ENCODE data around the gene GRM1. TPM values are rescaled to one million over a fixed set of nuclear protein-coding genes. Genes with fewer than 3 reads are reported as not detected.

Gene GRM1
- polyA plus RNA-seq, 1 experiment = 0.02 TPM

- TF ChIP-seq, protein P1, sequence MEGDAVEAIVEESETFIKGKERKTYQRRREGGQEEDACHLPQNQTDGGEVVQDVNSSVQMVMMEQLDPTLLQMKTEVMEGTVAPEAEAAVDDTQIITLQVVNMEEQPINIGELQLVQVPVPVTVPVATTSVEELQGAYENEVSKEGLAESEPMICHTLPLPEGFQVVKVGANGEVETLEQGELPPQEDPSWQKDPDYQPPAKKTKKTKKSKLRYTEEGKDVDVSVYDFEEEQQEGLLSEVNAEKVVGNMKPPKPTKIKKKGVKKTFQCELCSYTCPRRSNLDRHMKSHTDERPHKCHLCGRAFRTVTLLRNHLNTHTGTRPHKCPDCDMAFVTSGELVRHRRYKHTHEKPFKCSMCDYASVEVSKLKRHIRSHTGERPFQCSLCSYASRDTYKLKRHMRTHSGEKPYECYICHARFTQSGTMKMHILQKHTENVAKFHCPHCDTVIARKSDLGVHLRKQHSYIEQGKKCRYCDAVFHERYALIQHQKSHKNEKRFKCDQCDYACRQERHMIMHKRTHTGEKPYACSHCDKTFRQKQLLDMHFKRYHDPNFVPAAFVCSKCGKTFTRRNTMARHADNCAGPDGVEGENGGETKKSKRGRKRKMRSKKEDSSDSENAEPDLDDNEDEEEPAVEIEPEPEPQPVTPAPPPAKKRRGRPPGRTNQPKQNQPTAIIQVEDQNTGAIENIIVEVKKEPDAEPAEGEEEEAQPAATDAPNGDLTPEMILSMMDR (IDR thresholded peaks at IDR 0.05; ENCODE audit: insufficient read depth, low read depth, low read length) = no peak
- CTCF ChIA-PET = interaction anchor here (1.6 kb wide), 1 partner anchor 10 kb away, joined by 3 read pairs; no protein-coding TSS in a partner anchor
- no peaks in the 10 kb centered on the region for H3K36me3 ChIP-seq (ENCODE audit: control insufficient read depth, insufficient read depth, low read length)
- DNase-seq (ENCODE audit: low read depth) = no peak
- POLR2A ChIA-PET = no interaction called here
- no peak overlapping the region for H3K4me3 ChIP-seq (ENCODE audit: low read depth, low read length)
- no peaks in the 10 kb centered on the region for H3K27me3 ChIP-seq (ENCODE audit: control insufficient read depth, insufficient read depth, low read length)
Observed at GRCh38 chr6:146290589-146290901, 261.7 kb downstream of the GRM1 start.

DNA sequence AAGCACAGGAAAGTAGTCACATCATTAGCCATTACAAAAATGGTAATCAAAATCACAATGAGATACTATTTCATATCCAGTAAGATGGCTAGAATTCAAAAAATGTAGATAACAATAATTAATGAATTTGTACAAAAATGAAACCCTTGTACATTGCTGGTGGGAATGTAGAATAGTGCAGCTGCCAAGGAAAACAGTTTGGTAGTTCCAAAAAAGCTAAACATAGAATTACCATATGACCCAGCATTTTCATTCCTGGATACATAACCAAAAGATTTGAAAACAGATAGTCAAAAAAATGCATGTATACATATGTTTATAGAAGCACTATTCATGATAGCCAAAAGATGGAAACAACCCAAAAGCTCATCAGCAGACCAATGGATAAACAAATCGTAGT lies 263.6 kb downstream of the GRM1 start:
- POLR2A ChIA-PET = no interaction called here
- no peaks in the 10 kb centered on the region for H3K27me3 ChIP-seq (ENCODE audit: control insufficient read depth, insufficient read depth, low read length)
- H3K36me3 ChIP-seq (ENCODE audit: control insufficient read depth, insufficient read depth, low read length) = no peaks in the 10 kb centered on the region
- H3K4me3 ChIP-seq (ENCODE audit: low read depth, low read length) = no peak overlapping the region
- DNase-seq (ENCODE audit: low read depth) = no peak
- TF ChIP-seq, protein P1 (IDR thresholded peaks at IDR 0.05; ENCODE audit: insufficient read depth, low read depth, low read length) = no peak
- CTCF ChIA-PET = no interaction called here

DNA sequence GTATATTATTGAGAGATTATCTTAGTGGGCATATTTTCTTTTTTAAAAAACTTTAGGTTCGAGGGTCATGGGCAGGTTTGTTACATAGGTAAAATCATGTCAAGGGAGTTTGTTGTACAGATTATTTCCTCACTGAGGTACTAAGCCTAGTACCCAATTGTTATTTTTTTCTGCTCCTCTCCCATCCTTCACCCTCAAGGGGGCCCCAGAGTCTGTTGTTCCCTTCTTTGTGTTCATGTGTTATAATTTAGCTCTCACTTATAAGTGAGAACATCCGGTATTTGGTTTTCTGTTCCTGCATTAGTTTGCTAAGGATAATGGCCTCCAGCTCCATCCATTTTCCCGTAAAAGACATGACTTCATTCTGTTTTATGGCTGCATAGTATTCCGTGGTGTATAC lies 266.8 kb downstream of the GRM1 start:
- TF ChIP-seq, protein P1 (IDR thresholded peaks at IDR 0.05; ENCODE audit: insufficient read depth, low read depth, low read length) = no peak
- H3K4me3 ChIP-seq (ENCODE audit: low read depth, low read length) = no peak overlapping the region
- no peaks in the 10 kb centered on the region for H3K27me3 ChIP-seq (ENCODE audit: control insufficient read depth, insufficient read depth, low read length)
- DNase-seq (ENCODE audit: low read depth) = no peak
- POLR2A ChIA-PET = no interaction called here
- H3K36me3 ChIP-seq (ENCODE audit: control insufficient read depth, insufficient read depth, low read length) = no peaks in the 10 kb centered on the region
- CTCF ChIA-PET = no interaction called here

DNA sequence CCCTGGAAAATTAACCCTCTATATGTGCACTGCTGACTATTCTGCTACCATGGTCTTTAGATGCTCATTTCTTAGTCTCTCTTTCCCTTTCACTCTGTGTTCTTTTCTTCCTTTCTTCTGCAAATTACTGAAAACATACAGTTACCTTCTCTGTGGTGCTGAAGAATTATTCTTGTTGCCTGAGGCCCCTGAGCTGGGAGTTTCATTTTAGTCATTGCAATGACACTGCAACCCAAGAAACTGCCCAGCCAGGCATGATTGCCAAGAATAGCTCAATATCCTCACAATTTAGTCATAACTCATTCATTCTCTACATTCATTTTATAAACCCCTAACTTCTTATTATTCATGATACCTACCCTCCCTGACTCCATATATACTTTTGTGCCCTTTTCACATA lies 269.0 kb downstream of the GRM1 start:
- no peak for DNase-seq (ENCODE audit: low read depth)
- CTCF ChIA-PET = interaction anchor here (1.6 kb wide), 1 partner anchor 10 kb away, joined by 5 read pairs; no protein-coding TSS in a partner anchor
- H3K36me3 ChIP-seq (ENCODE audit: control insufficient read depth, insufficient read depth, low read length) = no peaks in the 10 kb centered on the region
- no peak overlapping the region for H3K4me3 ChIP-seq (ENCODE audit: low read depth, low read length)
- TF ChIP-seq, protein P1 (IDR thresholded peaks at IDR 0.05; ENCODE audit: insufficient read depth, low read depth, low read length) = no peak
- no peaks in the 10 kb centered on the region for H3K27me3 ChIP-seq (ENCODE audit: control insufficient read depth, insufficient read depth, low read length)
- POLR2A ChIA-PET = no interaction called here

DNA sequence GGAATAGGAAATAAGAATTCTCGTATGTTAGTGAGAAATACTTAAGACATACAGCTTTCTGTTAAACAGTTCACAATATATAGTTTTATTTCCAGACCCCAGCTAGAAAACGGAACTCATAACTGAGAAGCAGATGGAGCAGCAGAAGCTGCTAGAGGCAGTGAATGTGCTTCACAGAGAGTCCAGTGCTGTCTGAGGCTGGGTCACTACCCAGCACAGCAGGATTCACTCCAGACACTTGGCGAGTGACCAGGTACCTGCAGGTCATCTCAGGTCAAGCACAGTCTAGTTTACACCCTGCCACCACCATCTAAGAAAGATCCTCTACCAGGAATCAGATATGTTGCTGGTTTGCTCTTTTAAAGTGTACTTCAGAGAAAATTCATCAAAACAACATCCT lies 271.7 kb downstream of the GRM1 start:
- H3K36me3 ChIP-seq (ENCODE audit: control insufficient read depth, insufficient read depth, low read length) = no peaks in the 10 kb centered on the region
- TF ChIP-seq, protein P1 (IDR thresholded peaks at IDR 0.05; ENCODE audit: insufficient read depth, low read depth, low read length) = no peak
- no peak for DNase-seq (ENCODE audit: low read depth)
- ChIA-PET POLR2A (no interaction called here), CTCF (no interaction called here)
- no peak overlapping the region for H3K4me3 ChIP-seq (ENCODE audit: low read depth, low read length)
- H3K27me3 ChIP-seq (ENCODE audit: control insufficient read depth, insufficient read depth, low read length) = no peaks in the 10 kb centered on the region

All from BJ (cell line).